GM19328 (cell line): Measurements from ENCODE around the gene SLC6A19.

Experiments used
- ATAC-seq: cut with Tn5 transposase; IDR thresholded peaks from one replicate; pipeline ENCODE4 v1.9.1; 2021; ENCODE audit warnings: mild to moderate bottlenecking, moderate library complexity; ENCODE audit not compliant: unreplicated experiment

SLC6A19 gene

GRCh38 chr5:1208221-1208742, 6.9 kb downstream of the SLC6A19 start:
- no peak for ATAC-seq

GRCh38 chr5:1208743-1209488, 7.5 kb downstream of the SLC6A19 start:
- ATAC-seq = no peak

GRCh38 chr5:1209489-1209852, 8.1 kb downstream of the SLC6A19 start:
- ATAC-seq = no peak

GRCh38 chr5:1209896-1210776, 8.7 kb downstream of the SLC6A19 start:
- no peak for ATAC-seq

GRCh38 chr5:1210832-1211251, 9.4 kb downstream of the SLC6A19 start:
- no peak for ATAC-seq

- no peak for ATAC-seq
Observed at GRCh38 chr5:1211701-1212100, 10.3 kb downstream of the SLC6A19 start.

GRCh38 chr5:1212271-1212670, 10.9 kb downstream of the SLC6A19 start:
- no peak for ATAC-seq

- no peak for ATAC-seq
Observed at GRCh38 chr5:1212881-1213280, 11.5 kb downstream of the SLC6A19 start.

- ATAC-seq = no peak
Observed at GRCh38 chr5:1213508-1214162, 12.2 kb downstream of the SLC6A19 start.

GRCh38 chr5:1214163-1214935, 13.0 kb downstream of the SLC6A19 start:
- ATAC-seq = no peak

- no peak for ATAC-seq
Observed at GRCh38 chr5:1214936-1215220, 13.5 kb downstream of the SLC6A19 start.

- ATAC-seq = no peak
Observed at GRCh38 chr5:1215320-1216096, 14.1 kb downstream of the SLC6A19 start.

- ATAC-seq = no peak
Observed at GRCh38 chr5:1216211-1216917, 15.0 kb downstream of the SLC6A19 start.

GRCh38 chr5:1216918-1217295, 15.5 kb downstream of the SLC6A19 start:
- ATAC-seq = no peak

GRCh38 chr5:1217596-1218206, 16.3 kb downstream of the SLC6A19 start:
- no peak for ATAC-seq

GRCh38 chr5:1218351-1219080, 17.1 kb downstream of the SLC6A19 start:
- no peak for ATAC-seq

GRCh38 chr5:1219098-1219767, 17.8 kb downstream of the SLC6A19 start:
- ATAC-seq = no peak

GRCh38 chr5:1219768-1220100, 18.3 kb downstream of the SLC6A19 start:
- no peak for ATAC-seq
